PC-3 (cell line): ENCODE data around the gene APOA1. TPM values are rescaled to one million over a fixed set of nuclear protein-coding genes. Genes with fewer than 3 reads are reported as not detected.

Source experiments
- ATAC-seq: fragments of 200-7000 bp; cut with Tn5 transposase; 2 replicates; pipeline ENCODE4 v1.9.1; 2020; ENCODE audit warnings: mild to moderate bottlenecking, moderate library complexity
- BruUV-seq: library from RNA; stranded (reverse); fragments of 400-500 nt; replicated peaks from 2 replicates; lab custom pipeline; 2021; lab: Mats Ljungman, UMichigan
- CTCF ChIA-PET: fragments of 300-600 bp; sonication (Branson Sonifier 250); formaldehyde crosslinking; loops from one replicate; lab custom pipeline; 2022; ENCODE audit warnings: antibody characterized with exemption; lab: Charles Lee
- POLR2A ChIA-PET: fragments of 300-600 bp; sonication (Branson Sonifier 250); formaldehyde crosslinking; loops from one replicate; lab custom pipeline; 2022; ENCODE audit warnings: antibody characterized with exemption; ENCODE audit not compliant: unreplicated experiment; lab: Charles Lee
- DNase-seq: peaks from one replicate; pipeline ENCODE4 v3.0.0-alpha.2; 2015
- H2AFZ ChIP-seq: fragments of 300-600 bp; sonication (generic); 2 replicates; pipeline ENCODE4 v1.6.0; 2016; ENCODE audit warnings: antibody characterized with exemption, low read length
- H3F3A ChIP-seq: fragments of 300-600 bp; sonication (generic); one replicate; pipeline ENCODE4 v1.6.0; 2017; ENCODE audit warnings: antibody characterized with exemption, low read length, control low read depth, mild to moderate bottlenecking; ENCODE audit not compliant: unreplicated experiment
- H3K27ac ChIP-seq: fragments of 300-600 bp; sonication (generic); 2 replicates; pipeline ENCODE4 v1.5.1; 2016; ENCODE audit warnings: mild to moderate bottlenecking, low read length
- H3K27me3 ChIP-seq: fragments of 300-600 bp; sonication (generic); 2 replicates; pipeline ENCODE4 v1.6.1; 2016; ENCODE audit warnings: low read length, mixed read lengths
- H3K36me3 ChIP-seq: fragments of 300-600 bp; sonication (generic); 2 replicates; pipeline ENCODE4 v1.6.1; 2016; ENCODE audit warnings: low read depth, mixed run types, low read length, mixed read lengths
- H3K4me1 ChIP-seq: fragments of 300-600 bp; sonication (generic); 2 replicates; pipeline ENCODE4 v1.5.1; 2016; ENCODE audit warnings: low read length; ENCODE audit not compliant: insufficient read depth
- H3K4me2 ChIP-seq: fragments of 300-600 bp; sonication (generic); 2 replicates; pipeline ENCODE4 v1.6.0; 2016; ENCODE audit warnings: low read length
- H3K4me3 ChIP-seq: fragments of 300-600 bp; sonication (generic); 2 replicates; pipeline ENCODE4 v1.5.1; 2016; ENCODE audit warnings: mild to moderate bottlenecking, low read length, mixed read lengths
- H3K79me2 ChIP-seq: fragments of 300-600 bp; sonication (generic); 2 replicates; pipeline ENCODE4 v1.6.1; 2017; ENCODE audit warnings: low read length, mixed read lengths
- H3K9ac ChIP-seq: fragments of 300-600 bp; sonication (generic); 2 replicates; pipeline ENCODE4 v1.6.0; 2016; ENCODE audit warnings: mild to moderate bottlenecking, low read length
- H3K9me2 ChIP-seq: fragments of 300-600 bp; sonication (generic); replicated peaks from 2 replicates; pipeline ENCODE4 v1.6.1; 2016; ENCODE audit warnings: mixed run types, low read length, mixed read lengths
- H3K9me3 ChIP-seq: fragments of 300-600 bp; sonication (generic); 2 replicates; pipeline ENCODE4 v1.6.1; 2016; ENCODE audit warnings: low read length, mixed read lengths
- H4K20me1 ChIP-seq: fragments of 300-600 bp; sonication (generic); 2 replicates; pipeline ENCODE4 v1.6.1; 2016; ENCODE audit warnings: low read length, mixed read lengths
- CTCF ChIP-seq: fragments of 300-600 bp; sonication (generic); conservative IDR thresholded peaks from 2 replicates; pipeline ENCODE4 v1.5.1; 2017; ENCODE audit warnings: antibody characterized with exemption, low read depth, mild to moderate bottlenecking, low read length
- EZH2 ChIP-seq: fragments of 300-600 bp; sonication (generic); IDR thresholded peaks from one replicate; pipeline ENCODE4 v1.6.1; 2017; ENCODE audit warnings: antibody characterized with exemption, mild to moderate bottlenecking, low read length; ENCODE audit not compliant: unreplicated experiment
- EZH2phosphoT487 ChIP-seq: fragments of 300-600 bp; sonication (generic); IDR thresholded peaks from 2 replicates; pipeline ENCODE4 v1.6.1; 2018; ENCODE audit warnings: mild to moderate bottlenecking, antibody characterized with exemption, low read length, borderline replicate concordance
- intact Hi-C: fragments of 100-400 bp; cut with micrococcal nuclease; formaldehyde crosslinking; loops from 2 replicates; pipeline ENCODE4 v1.9.0; 2023
- total RNA-seq: library from RNA; depleted of rRNA; stranded (reverse); fragments of >200 nt; gene quantifications from 2 replicates; pipeline ENCODE4 v1.2.3, GENCODE V29; 2014

APOA1 gene
- total RNA-seq, 1 experiment from 2014 or later = 0.33 TPM

- no peak overlapping the region for H3K9ac ChIP-seq
- no peaks in the 10 kb centered on the region for H3K79me2 ChIP-seq
- H3K36me3 ChIP-seq = no peaks in the 10 kb centered on the region
- ATAC-seq (no peak), DNase-seq (no peak)
- TF ChIP-seq CTCF (no peak), EZH2phosphoT487 (no peak), EZH2 (no peak)
- intact Hi-C loops = no loop called here
- no peaks in the 10 kb centered on the region for H3K9me3 ChIP-seq
- no peak overlapping the region for H2AFZ ChIP-seq
- no peak overlapping the region for H3K27ac ChIP-seq
- BruUV-seq = no TSS peak
- no peaks in the 10 kb centered on the region for H3F3A ChIP-seq
- ChIA-PET POLR2A (interaction anchor here (0.7 kb wide), 1 partner anchor 19 kb away, joined by 6 read pairs; no protein-coding TSS in a partner anchor), CTCF (interaction anchor here (0.6 kb wide), 1 partner anchor 9 kb away, joined by 3 read pairs; no protein-coding TSS in a partner anchor)
- H4K20me1 ChIP-seq = no peaks in the 10 kb centered on the region
- H3K9me2 ChIP-seq = no peaks in the 10 kb centered on the region
- no peaks in the 10 kb centered on the region for H3K27me3 ChIP-seq
- H3K4me2 ChIP-seq = no peak overlapping the region
- no peaks in the 10 kb centered on the region for H3K4me1 ChIP-seq
- H3K4me3 ChIP-seq = no peak overlapping the region
Observed at GRCh38 chr11:116821050-116821918, 16.1 kb downstream of the APOA1 start.

GRCh38 chr11:116819049-116819448 lies 18.4 kb downstream of the APOA1 start:
- TF ChIP-seq CTCF (no peak), EZH2 (no peak), EZH2phosphoT487 (no peak)
- no peaks in the 10 kb centered on the region for H3K79me2 ChIP-seq
- no peak overlapping the region for H3K4me3 ChIP-seq
- ATAC-seq = no peak
- H4K20me1 ChIP-seq = no peaks in the 10 kb centered on the region
- no peak overlapping the region for H3K9ac ChIP-seq
- no peak overlapping the region for H2AFZ ChIP-seq
- H3K36me3 ChIP-seq = no peaks in the 10 kb centered on the region
- CTCF ChIA-PET = no interaction called here
- BruUV-seq = no TSS peak
- POLR2A ChIA-PET = no interaction called here
- no peaks in the 10 kb centered on the region; the same call in 1 of the 2 replicates for H3K9me2 ChIP-seq
- no peaks in the 10 kb centered on the region for H3F3A ChIP-seq
- H3K27me3 ChIP-seq = no peaks in the 10 kb centered on the region
- no peaks in the 10 kb centered on the region for H3K9me3 ChIP-seq
- intact Hi-C loops = no loop called here
- no peak overlapping the region for H3K4me2 ChIP-seq
- H3K4me1 ChIP-seq = no peaks in the 10 kb centered on the region
- no peak for DNase-seq
- no peak overlapping the region for H3K27ac ChIP-seq

GRCh38 chr11:116814502-116814901 lies 22.9 kb downstream of the APOA1 start:
- Histone ChIP-seq H3K9me2 (no peaks in the 10 kb centered on the region; the same call in 1 of the 2 replicates), H3F3A (no peaks in the 10 kb centered on the region), H3K79me2 (no peaks in the 10 kb centered on the region), H3K27me3 (no peaks in the 10 kb centered on the region), H2AFZ (no peak overlapping the region), H3K4me2 (no peak overlapping the region), H3K4me1 (no peaks in the 10 kb centered on the region), H3K9ac (no peak overlapping the region), H3K36me3 (no peaks in the 10 kb centered on the region), H3K27ac (no peak overlapping the region), H3K4me3 (no peak overlapping the region), H3K9me3 (no peaks in the 10 kb centered on the region), H4K20me1 (no peaks in the 10 kb centered on the region)
- ATAC-seq (no peak), DNase-seq (no peak)
- intact Hi-C loops = no loop called here
- ChIA-PET POLR2A (no interaction called here), CTCF (no interaction called here)
- TF ChIP-seq EZH2phosphoT487 = no peak
- TF ChIP-seq CTCF = no peak
- no peak for TF ChIP-seq EZH2
- no TSS peak for BruUV-seq
